SK-N-SH treated with all-trans-retinoic acid at 6 μM for 48 hours (cell line): ENCODE results near the gene SLC22A3.

ENCODE experiments used
- ATAC-seq: fragments of 200-7000 bp; cut with Tn5 transposase; 3 replicates; pipeline ENCODE4 v1.9.1; 2020; ENCODE audit warnings: mild to moderate bottlenecking, moderate library complexity
- ARNTL ChIP-seq: fragments of 450-650 bp; formaldehyde crosslinking; IDR thresholded peaks from 2 replicates; pipeline ENCODE4 v1.5.0; 2020; ENCODE audit warnings: low read depth, mild to moderate bottlenecking, moderate library complexity, borderline replicate concordance
- BACH2 ChIP-seq: fragments of 250-450 bp; sonication (Bioruptor Pico); IDR thresholded peaks from 2 replicates; pipeline ENCODE4 v1.9.0; 2021; ENCODE audit warnings: mild to moderate bottlenecking, borderline replicate concordance
- CSRNP3 ChIP-seq: fragments of 250-450 bp; sonication (Bioruptor Pico); IDR thresholded peaks from 2 replicates; pipeline ENCODE4 v1.5.1; 2021; ENCODE audit warnings: mild to moderate bottlenecking, moderate library complexity
- ESRRG ChIP-seq: fragments of 250-450 bp; sonication (Bioruptor Pico); IDR thresholded peaks from 2 replicates; pipeline ENCODE4 v1.6.1; 2021; ENCODE audit warnings: mild to moderate bottlenecking
- GLIS3 ChIP-seq: fragments of 250-450 bp; sonication (Bioruptor Pico); IDR thresholded peaks from 2 replicates; pipeline ENCODE4 v1.5.0; 2020; ENCODE audit warnings: mild to moderate bottlenecking, moderate library complexity
- ISL1 ChIP-seq: fragments of 250-450 bp; sonication (Bioruptor Pico); IDR thresholded peaks from 2 replicates; pipeline ENCODE4 v2.1.2; 2022; ENCODE audit warnings: mild to moderate bottlenecking, moderate library complexity
- OSR1 ChIP-seq: fragments of 250-450 bp; sonication (Bioruptor Pico); IDR thresholded peaks from 2 replicates; pipeline ENCODE4 v1.8.0; 2022; ENCODE audit warnings: moderate library complexity, mild to moderate bottlenecking, inconsistent platforms
- PPARA ChIP-seq: fragments of 250-450 bp; sonication (Bioruptor Pico); IDR thresholded peaks from 2 replicates; pipeline ENCODE4 v1.5.0; 2020; ENCODE audit warnings: mild to moderate bottlenecking, borderline replicate concordance
- SNAI2 ChIP-seq: fragments of 250-450 bp; sonication (Bioruptor Pico); IDR thresholded peaks from 2 replicates; pipeline ENCODE4 v1.5.0; 2020; ENCODE audit warnings: mild to moderate bottlenecking, moderate library complexity
- TCF4 ChIP-seq: fragments of 250-450 bp; sonication (Bioruptor Pico); IDR thresholded peaks from 2 replicates; pipeline ENCODE4 v1.8.0; 2021; ENCODE audit warnings: mild to moderate bottlenecking, moderate library complexity, borderline replicate concordance
- TOX ChIP-seq: fragments of 250-450 bp; sonication (Bioruptor Pico); IDR thresholded peaks from 2 replicates; pipeline ENCODE4 v1.8.0; 2021; ENCODE audit warnings: mild to moderate bottlenecking, moderate library complexity, borderline replicate concordance
- TSHZ2 ChIP-seq: fragments of 250-450 bp; sonication (Bioruptor Pico); IDR thresholded peaks from 2 replicates; pipeline ENCODE4 v1.5.0; 2020; ENCODE audit warnings: mild to moderate bottlenecking, moderate library complexity
- ZC3H10 ChIP-seq: fragments of 250-450 bp; sonication (Bioruptor Pico); IDR thresholded peaks from 2 replicates; pipeline ENCODE4 v1.5.1; 2021; ENCODE audit warnings: mild to moderate bottlenecking, moderate library complexity
- ZFP3 ChIP-seq: fragments of 250-450 bp; sonication (Bioruptor Pico); IDR thresholded peaks from 2 replicates; pipeline ENCODE4 v1.5.0; 2020; ENCODE audit warnings: mild to moderate bottlenecking, moderate library complexity
- ZFP30 ChIP-seq: fragments of 450-650 bp; formaldehyde crosslinking; IDR thresholded peaks from 2 replicates; pipeline ENCODE4 v1.5.0; 2022; ENCODE audit warnings: mild to moderate bottlenecking, moderate library complexity
- ZNF565 ChIP-seq: fragments of 450-650 bp; formaldehyde crosslinking; conservative IDR thresholded peaks from 2 replicates; pipeline ENCODE4 v1.5.0; 2020; ENCODE audit warnings: low read depth, mild to moderate bottlenecking, moderate library complexity
- ZNF70 ChIP-seq: fragments of 450-650 bp; formaldehyde crosslinking; IDR thresholded peaks from 2 replicates; pipeline ENCODE4 v1.5.0; 2020; ENCODE audit warnings: mild to moderate bottlenecking, moderate library complexity
- ZNF8 ChIP-seq: fragments of 450-650 bp; formaldehyde crosslinking; IDR thresholded peaks from 2 replicates; pipeline ENCODE4 v1.5.0; 2020; ENCODE audit warnings: mild to moderate bottlenecking, moderate library complexity
- TF ChIP-seq, protein P1 (sequence below): fragments of 250-450 bp; sonication (Bioruptor Pico); IDR thresholded peaks from 2 replicates; pipeline ENCODE4 v1.5.1; 2020; ENCODE audit warnings: low read depth, mild to moderate bottlenecking, moderate library complexity
- TF ChIP-seq, protein P2 (sequence below): fragments of 250-450 bp; sonication (Bioruptor Pico); IDR thresholded peaks from 2 replicates; pipeline ENCODE4 v1.8.0; 2020; ENCODE audit warnings: mild to moderate bottlenecking, moderate library complexity, borderline replicate concordance
- TF ChIP-seq, protein P3 (sequence below): fragments of 250-450 bp; sonication (Bioruptor Pico); IDR thresholded peaks from 2 replicates; pipeline ENCODE4 v1.8.0; 2021; ENCODE audit warnings: low read depth, mild to moderate bottlenecking, moderate library complexity, borderline replicate concordance

Gene SLC22A3

GRCh38 chr6:160343144-160343543 is 5.0 kb upstream of the SLC22A3 start:
- ATAC-seq = no peak
- no peak for TF ChIP-seq ZFP30 (CRISPR knock-in tag)
- no peak for TF ChIP-seq ZC3H10
- TF ChIP-seq ARNTL (CRISPR knock-in tag) = no peak
- TF ChIP-seq, protein P1, sequence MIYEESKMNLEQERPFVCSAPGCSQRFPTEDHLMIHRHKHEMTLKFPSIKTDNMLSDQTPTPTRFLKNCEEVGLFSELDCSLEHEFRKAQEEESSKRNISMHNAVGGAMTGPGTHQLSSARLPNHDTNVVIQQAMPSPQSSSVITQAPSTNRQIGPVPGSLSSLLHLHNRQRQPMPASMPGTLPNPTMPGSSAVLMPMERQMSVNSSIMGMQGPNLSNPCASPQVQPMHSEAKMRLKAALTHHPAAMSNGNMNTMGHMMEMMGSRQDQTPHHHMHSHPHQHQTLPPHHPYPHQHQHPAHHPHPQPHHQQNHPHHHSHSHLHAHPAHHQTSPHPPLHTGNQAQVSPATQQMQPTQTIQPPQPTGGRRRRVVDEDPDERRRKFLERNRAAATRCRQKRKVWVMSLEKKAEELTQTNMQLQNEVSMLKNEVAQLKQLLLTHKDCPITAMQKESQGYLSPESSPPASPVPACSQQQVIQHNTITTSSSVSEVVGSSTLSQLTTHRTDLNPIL (CRISPR knock-in tag) = no peak
- no peak for TF ChIP-seq ZNF565 (CRISPR knock-in tag)
- TF ChIP-seq TSHZ2 (CRISPR knock-in tag) = no peak

DNA sequence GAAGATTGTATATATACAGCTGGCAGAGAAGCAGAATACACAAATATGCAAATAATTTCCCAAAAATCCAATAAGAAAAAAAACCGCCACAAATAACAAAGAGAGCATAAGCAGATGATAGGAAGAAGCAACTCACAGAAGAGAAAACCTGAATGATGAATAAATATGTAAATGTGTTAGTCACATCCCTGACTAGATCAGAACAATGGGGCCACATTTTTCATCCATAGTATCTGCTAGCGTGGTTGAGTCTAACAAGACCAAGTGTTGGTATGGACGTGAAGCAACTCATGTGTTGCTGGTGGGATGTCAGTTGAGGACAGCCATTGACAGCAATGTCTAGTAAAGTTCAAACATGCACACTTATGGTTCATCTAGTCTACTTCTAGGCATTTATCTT is 3.9 kb upstream of the SLC22A3 start:
- TF ChIP-seq, protein P1 (CRISPR knock-in tag) = no peak
- TF ChIP-seq ZFP30 (CRISPR knock-in tag) (no peak), ZNF565 (CRISPR knock-in tag) (no peak), PPARA (no peak), SNAI2 (CRISPR knock-in tag) (no peak), ZNF8 (no peak), GLIS3 (CRISPR knock-in tag) (no peak), ESRRG (CRISPR knock-in tag) (no peak), ISL1 (no peak), ZNF70 (no peak), OSR1 (no peak), ZC3H10 (no peak), BACH2 (CRISPR knock-in tag) (no peak), CSRNP3 (CRISPR knock-in tag) (no peak), TOX (no peak), TSHZ2 (CRISPR knock-in tag) (no peak), TCF4 (CRISPR knock-in tag) (no peak), ZFP3 (no peak)
- TF ChIP-seq, protein P2, sequence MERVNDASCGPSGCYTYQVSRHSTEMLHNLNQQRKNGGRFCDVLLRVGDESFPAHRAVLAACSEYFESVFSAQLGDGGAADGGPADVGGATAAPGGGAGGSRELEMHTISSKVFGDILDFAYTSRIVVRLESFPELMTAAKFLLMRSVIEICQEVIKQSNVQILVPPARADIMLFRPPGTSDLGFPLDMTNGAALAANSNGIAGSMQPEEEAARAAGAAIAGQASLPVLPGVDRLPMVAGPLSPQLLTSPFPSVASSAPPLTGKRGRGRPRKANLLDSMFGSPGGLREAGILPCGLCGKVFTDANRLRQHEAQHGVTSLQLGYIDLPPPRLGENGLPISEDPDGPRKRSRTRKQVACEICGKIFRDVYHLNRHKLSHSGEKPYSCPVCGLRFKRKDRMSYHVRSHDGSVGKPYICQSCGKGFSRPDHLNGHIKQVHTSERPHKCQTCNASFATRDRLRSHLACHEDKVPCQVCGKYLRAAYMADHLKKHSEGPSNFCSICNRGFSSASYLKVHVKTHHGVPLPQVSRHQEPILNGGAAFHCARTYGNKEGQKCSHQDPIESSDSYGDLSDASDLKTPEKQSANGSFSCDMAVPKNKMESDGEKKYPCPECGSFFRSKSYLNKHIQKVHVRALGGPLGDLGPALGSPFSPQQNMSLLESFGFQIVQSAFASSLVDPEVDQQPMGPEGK (CRISPR knock-in tag) = no peak
- TF ChIP-seq, protein P3, sequence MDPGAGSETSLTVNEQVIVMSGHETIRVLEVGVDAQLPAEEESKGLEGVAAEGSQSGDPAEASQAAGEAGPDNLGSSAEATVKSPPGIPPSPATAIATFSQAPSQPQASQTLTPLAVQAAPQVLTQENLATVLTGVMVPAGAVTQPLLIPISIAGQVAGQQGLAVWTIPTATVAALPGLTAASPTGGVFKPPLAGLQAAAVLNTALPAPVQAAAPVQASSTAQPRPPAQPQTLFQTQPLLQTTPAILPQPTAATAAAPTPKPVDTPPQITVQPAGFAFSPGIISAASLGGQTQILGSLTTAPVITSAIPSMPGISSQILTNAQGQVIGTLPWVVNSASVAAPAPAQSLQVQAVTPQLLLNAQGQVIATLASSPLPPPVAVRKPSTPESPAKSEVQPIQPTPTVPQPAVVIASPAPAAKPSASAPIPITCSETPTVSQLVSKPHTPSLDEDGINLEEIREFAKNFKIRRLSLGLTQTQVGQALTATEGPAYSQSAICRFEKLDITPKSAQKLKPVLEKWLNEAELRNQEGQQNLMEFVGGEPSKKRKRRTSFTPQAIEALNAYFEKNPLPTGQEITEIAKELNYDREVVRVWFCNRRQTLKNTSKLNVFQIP (CRISPR knock-in tag) = no peak
- no peak for ATAC-seq
